ENCODE data around the gene ANKZF1.

The ANKZF1 gene

DNA sequence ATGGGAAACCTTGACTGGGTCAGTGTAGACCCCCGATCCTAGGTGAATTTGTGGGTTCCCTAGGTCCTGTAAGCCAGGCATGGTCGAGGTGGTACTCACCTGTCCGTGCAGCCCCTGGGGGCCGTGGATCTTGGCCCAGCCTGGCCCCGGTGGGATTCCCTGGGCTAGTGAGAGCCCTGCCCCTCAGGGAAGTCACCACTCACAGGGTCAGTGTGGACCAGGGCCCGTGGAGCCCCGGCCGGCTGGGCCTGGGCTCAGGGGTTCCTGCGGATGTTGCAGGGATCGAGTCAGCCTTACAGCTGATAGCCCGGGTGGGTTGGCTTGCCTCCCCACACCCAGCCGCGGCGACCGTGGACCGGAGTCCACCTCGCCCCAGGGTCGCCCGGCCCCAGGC, 698 bp upstream of the ANKZF1 start:
- ATAC-seq: peak; percentile 21
- no peak for TF ChIP-seq TOX (CRISPR knock-in tag; IDR thresholded peaks at IDR 0.05; ENCODE audit: borderline replicate concordance)
- no peak for TF ChIP-seq TCF4 (CRISPR knock-in tag; IDR thresholded peaks at IDR 0.05; ENCODE audit: borderline replicate concordance)
- no peak for TF ChIP-seq ISL1 (CRISPR knock-in tag; IDR thresholded peaks at IDR 0.05)
- no peak for TF ChIP-seq OSR1 (CRISPR knock-in tag; IDR thresholded peaks at IDR 0.05)
- TF ChIP-seq RARB (CRISPR knock-in tag; IDR thresholded peaks at IDR 0.05): no peak
- TF ChIP-seq, protein P1, sequence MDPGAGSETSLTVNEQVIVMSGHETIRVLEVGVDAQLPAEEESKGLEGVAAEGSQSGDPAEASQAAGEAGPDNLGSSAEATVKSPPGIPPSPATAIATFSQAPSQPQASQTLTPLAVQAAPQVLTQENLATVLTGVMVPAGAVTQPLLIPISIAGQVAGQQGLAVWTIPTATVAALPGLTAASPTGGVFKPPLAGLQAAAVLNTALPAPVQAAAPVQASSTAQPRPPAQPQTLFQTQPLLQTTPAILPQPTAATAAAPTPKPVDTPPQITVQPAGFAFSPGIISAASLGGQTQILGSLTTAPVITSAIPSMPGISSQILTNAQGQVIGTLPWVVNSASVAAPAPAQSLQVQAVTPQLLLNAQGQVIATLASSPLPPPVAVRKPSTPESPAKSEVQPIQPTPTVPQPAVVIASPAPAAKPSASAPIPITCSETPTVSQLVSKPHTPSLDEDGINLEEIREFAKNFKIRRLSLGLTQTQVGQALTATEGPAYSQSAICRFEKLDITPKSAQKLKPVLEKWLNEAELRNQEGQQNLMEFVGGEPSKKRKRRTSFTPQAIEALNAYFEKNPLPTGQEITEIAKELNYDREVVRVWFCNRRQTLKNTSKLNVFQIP (CRISPR knock-in tag; IDR thresholded peaks at IDR 0.05; ENCODE audit: borderline replicate concordance, low read depth): no peak
- TF ChIP-seq ESRRG (CRISPR knock-in tag; IDR thresholded peaks at IDR 0.05): no peak
- TF ChIP-seq, protein P2, sequence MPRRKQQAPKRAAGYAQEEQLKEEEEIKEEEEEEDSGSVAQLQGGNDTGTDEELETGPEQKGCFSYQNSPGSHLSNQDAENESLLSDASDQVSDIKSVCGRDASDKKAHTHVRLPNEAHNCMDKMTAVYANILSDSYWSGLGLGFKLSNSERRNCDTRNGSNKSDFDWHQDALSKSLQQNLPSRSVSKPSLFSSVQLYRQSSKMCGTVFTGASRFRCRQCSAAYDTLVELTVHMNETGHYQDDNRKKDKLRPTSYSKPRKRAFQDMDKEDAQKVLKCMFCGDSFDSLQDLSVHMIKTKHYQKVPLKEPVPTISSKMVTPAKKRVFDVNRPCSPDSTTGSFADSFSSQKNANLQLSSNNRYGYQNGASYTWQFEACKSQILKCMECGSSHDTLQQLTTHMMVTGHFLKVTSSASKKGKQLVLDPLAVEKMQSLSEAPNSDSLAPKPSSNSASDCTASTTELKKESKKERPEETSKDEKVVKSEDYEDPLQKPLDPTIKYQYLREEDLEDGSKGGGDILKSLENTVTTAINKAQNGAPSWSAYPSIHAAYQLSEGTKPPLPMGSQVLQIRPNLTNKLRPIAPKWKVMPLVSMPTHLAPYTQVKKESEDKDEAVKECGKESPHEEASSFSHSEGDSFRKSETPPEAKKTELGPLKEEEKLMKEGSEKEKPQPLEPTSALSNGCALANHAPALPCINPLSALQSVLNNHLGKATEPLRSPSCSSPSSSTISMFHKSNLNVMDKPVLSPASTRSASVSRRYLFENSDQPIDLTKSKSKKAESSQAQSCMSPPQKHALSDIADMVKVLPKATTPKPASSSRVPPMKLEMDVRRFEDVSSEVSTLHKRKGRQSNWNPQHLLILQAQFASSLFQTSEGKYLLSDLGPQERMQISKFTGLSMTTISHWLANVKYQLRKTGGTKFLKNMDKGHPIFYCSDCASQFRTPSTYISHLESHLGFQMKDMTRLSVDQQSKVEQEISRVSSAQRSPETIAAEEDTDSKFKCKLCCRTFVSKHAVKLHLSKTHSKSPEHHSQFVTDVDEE (CRISPR knock-in tag; IDR thresholded peaks at IDR 0.05): no peak
- TF ChIP-seq, protein P3, sequence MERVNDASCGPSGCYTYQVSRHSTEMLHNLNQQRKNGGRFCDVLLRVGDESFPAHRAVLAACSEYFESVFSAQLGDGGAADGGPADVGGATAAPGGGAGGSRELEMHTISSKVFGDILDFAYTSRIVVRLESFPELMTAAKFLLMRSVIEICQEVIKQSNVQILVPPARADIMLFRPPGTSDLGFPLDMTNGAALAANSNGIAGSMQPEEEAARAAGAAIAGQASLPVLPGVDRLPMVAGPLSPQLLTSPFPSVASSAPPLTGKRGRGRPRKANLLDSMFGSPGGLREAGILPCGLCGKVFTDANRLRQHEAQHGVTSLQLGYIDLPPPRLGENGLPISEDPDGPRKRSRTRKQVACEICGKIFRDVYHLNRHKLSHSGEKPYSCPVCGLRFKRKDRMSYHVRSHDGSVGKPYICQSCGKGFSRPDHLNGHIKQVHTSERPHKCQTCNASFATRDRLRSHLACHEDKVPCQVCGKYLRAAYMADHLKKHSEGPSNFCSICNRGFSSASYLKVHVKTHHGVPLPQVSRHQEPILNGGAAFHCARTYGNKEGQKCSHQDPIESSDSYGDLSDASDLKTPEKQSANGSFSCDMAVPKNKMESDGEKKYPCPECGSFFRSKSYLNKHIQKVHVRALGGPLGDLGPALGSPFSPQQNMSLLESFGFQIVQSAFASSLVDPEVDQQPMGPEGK (CRISPR knock-in tag; IDR thresholded peaks at IDR 0.05; ENCODE audit: borderline replicate concordance): no peak
- TF ChIP-seq ARNTL (CRISPR knock-in tag; IDR thresholded peaks at IDR 0.05; ENCODE audit: borderline replicate concordance, low read depth): no peak
- TF ChIP-seq SNAI2 (CRISPR knock-in tag; IDR thresholded peaks at IDR 0.05): no peak
- TF ChIP-seq CSDC2 (CRISPR knock-in tag; IDR thresholded peaks at IDR 0.05): no peak

DNA sequence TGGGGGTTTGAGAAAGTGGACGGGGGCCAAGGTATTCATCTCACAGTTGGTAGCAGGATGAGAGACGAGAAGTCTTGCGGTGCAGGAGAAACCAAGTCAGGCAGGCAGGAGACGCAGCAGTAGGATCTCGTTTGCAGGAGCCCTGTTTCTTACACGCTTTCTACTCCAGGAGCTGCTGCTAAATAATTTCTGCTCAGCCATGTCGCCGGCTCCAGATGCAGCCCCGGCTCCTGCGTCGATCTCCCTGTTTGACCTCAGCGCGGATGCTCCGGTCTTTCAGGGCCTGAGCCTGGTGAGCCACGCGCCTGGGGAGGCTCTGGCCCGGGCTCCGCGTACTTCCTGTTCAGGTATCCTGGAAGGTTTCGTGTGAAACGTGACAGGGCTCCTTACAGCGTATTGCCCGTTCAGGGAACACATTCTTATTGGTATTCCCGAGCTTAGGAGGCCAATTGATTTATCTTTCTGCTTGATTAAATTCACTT, 494 bp downstream of the ANKZF1 start:
- peak; percentile 45 for ATAC-seq
- TF ChIP-seq ISL1 (CRISPR knock-in tag; IDR thresholded peaks at IDR 0.05): no peak
- TF ChIP-seq, protein P2 (CRISPR knock-in tag; IDR thresholded peaks at IDR 0.05): no peak
- TF ChIP-seq ZFP30 (CRISPR knock-in tag; IDR thresholded peaks at IDR 0.05): no peak
- TF ChIP-seq, protein P3 (CRISPR knock-in tag; IDR thresholded peaks at IDR 0.05; ENCODE audit: borderline replicate concordance): no peak

DNA sequence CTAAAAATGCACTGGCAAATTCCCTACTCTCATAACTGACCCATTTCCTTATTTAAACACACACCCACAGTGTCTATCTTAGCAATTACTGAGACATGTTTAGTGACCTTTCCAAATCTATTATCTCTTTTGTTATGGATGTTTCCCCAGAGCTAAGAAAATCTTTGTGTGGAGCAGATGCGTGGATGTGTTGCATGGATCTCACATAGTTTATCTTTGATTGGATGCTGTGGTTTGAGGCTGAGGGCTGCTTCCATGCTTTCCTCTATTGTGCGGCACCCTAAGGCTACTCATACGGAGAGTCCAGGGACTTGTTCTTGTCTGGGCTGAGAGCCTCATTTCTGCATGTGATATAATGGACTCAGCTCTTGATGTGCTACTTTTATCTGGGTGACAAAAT, 4.7 kb downstream of the ANKZF1 start:
- no peak for ATAC-seq
- TF ChIP-seq, protein P1 (CRISPR knock-in tag; IDR thresholded peaks at IDR 0.05; ENCODE audit: borderline replicate concordance, low read depth): no peak
- TF ChIP-seq, protein P4, sequence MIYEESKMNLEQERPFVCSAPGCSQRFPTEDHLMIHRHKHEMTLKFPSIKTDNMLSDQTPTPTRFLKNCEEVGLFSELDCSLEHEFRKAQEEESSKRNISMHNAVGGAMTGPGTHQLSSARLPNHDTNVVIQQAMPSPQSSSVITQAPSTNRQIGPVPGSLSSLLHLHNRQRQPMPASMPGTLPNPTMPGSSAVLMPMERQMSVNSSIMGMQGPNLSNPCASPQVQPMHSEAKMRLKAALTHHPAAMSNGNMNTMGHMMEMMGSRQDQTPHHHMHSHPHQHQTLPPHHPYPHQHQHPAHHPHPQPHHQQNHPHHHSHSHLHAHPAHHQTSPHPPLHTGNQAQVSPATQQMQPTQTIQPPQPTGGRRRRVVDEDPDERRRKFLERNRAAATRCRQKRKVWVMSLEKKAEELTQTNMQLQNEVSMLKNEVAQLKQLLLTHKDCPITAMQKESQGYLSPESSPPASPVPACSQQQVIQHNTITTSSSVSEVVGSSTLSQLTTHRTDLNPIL (CRISPR knock-in tag; IDR thresholded peaks at IDR 0.05; ENCODE audit: low read depth): no peak
- TF ChIP-seq ZNF565 (CRISPR knock-in tag; conservative IDR thresholded peaks at IDR 0.05; ENCODE audit: low read depth) (no peak), ZFP3 (CRISPR knock-in tag; IDR thresholded peaks at IDR 0.05) (no peak), ARNTL (CRISPR knock-in tag; IDR thresholded peaks at IDR 0.05; ENCODE audit: borderline replicate concordance, low read depth) (no peak), SNAI2 (CRISPR knock-in tag; IDR thresholded peaks at IDR 0.05) (no peak), PPARA (CRISPR knock-in tag; IDR thresholded peaks at IDR 0.05; ENCODE audit: borderline replicate concordance) (no peak), RARB (CRISPR knock-in tag; IDR thresholded peaks at IDR 0.05) (no peak), ZNF70 (CRISPR knock-in tag; IDR thresholded peaks at IDR 0.05) (no peak), ZFP30 (CRISPR knock-in tag; IDR thresholded peaks at IDR 0.05) (no peak), BACH2 (CRISPR knock-in tag; IDR thresholded peaks at IDR 0.05; ENCODE audit: borderline replicate concordance) (no peak)
- TF ChIP-seq, protein P3 (CRISPR knock-in tag; IDR thresholded peaks at IDR 0.05; ENCODE audit: borderline replicate concordance): no peak

All from SK-N-SH treated with all-trans-retinoic acid at 6 μM for 48 hours (cell line).